HepG2 (cell line): ENCODE results near the gene C5orf58. TPM values are rescaled to one million over a fixed set of nuclear protein-coding genes. Genes with fewer than 3 reads are reported as not detected.

Experiments
- ATAC-seq: fragments of 200-7000 bp; cut with Tn5 transposase; 3 replicates; pipeline ENCODE4 v1.9.1; 2020; ENCODE audit warnings: mild to moderate bottlenecking, moderate library complexity
- BruUV-seq: library from RNA; stranded (reverse); fragments of 400-500 nt; replicated peaks from 2 replicates; lab custom pipeline; 2021; lab: Mats Ljungman, UMichigan
- CTCF ChIA-PET: fragments of 300-600 bp; formaldehyde crosslinking; extraction: SDS; loops from one replicate; lab custom pipeline; 2021; ENCODE audit warnings: low total read pairs, inconsistent platforms, low intra/inter-chr PET ratio; lab: Yijun Ruan, JAX
- POLR2A ChIA-PET: fragments of 350-600 bp; sonication (Branson Sonifier 250); formaldehyde crosslinking; loops from one replicate; lab custom pipeline; 2020; ENCODE audit warnings: antibody characterized with exemption, inconsistent platforms; lab: Yijun Ruan, JAX
- DNase-seq: peaks from one replicate; pipeline ENCODE4 v3.0.0-alpha.2; 2015; ENCODE audit warnings: low spot score
- FAIRE-seq: peaks from 3 replicates; lab custom pipeline; 2011; peaks lifted over from hg19 to GRCh38; lab: Jason Lieb, UNC
- H2AFZ ChIP-seq: one replicate; pipeline ENCODE4 v1.6.1; 2011; ENCODE audit warnings: low read length, inconsistent platforms
- H3K27ac ChIP-seq: fragments of 300-600 bp; 3 replicates; pipeline ENCODE4 v1.8.0; 2011; ENCODE audit warnings: mixed run types, mild to moderate bottlenecking, mixed read lengths, low read length, inconsistent platforms; ENCODE audit not compliant: insufficient read depth; ENCODE audit errors: extremely low read length
- H3K27me3 ChIP-seq, 2 experiments: fragments of 200-600 bp in 1 of 2; 2 replicates in 1 of 2; 3 replicates in 1 of 2; pipeline versions ENCODE4 v1.6.0 to v1.8.0; 2011; ENCODE audit warnings: low read length in 2 of 2, mild to moderate bottlenecking in 2 of 2, moderate library complexity in 2 of 2, inconsistent platforms in 1 of 2; ENCODE audit not compliant: insufficient read depth in 2 of 2, control insufficient read depth in 1 of 2
- H3K36me3 ChIP-seq, 2 experiments: fragments of 200-600 bp in 1 of 2; replicated peaks in 1 of 2; 2 replicates in 1 of 2; 3 replicates in 1 of 2; pipeline versions ENCODE4 v1.5.1 to v1.8.0; 2011; ENCODE audit warnings: low read length in 2 of 2, inconsistent platforms in 1 of 2; ENCODE audit not compliant: insufficient read depth in 2 of 2, control insufficient read depth in 1 of 2
- H3K4me1 ChIP-seq: 2 replicates; pipeline ENCODE4 v1.5.1; 2012; ENCODE audit warnings: low read length, inconsistent platforms; ENCODE audit not compliant: insufficient read depth
- H3K4me2 ChIP-seq: 2 replicates; pipeline ENCODE4 v1.6.0; 2011; ENCODE audit warnings: low read depth, low read length, inconsistent platforms
- H3K4me3 ChIP-seq, 3 experiments: fragments of 200-600 bp in 1 of 3; sonication (generic), shearing (Covaris generic) in 1 of 3; replicated peaks in 1 of 3; 2 replicates each; pipeline ENCODE4 v1.5.1; 2011 to 2016; ENCODE audit warnings: low read length in 3 of 3, inconsistent platforms in 2 of 3, low read depth in 2 of 3, mild to moderate bottlenecking in 2 of 3, control low read depth in 1 of 3, mixed read lengths in 1 of 3; ENCODE audit not compliant: insufficient read depth in 1 of 3
- H3K79me2 ChIP-seq: one replicate; pipeline ENCODE4 v1.6.1; 2011; ENCODE audit warnings: low read length, inconsistent platforms; ENCODE audit not compliant: insufficient read depth
- H3K9ac ChIP-seq: 2 replicates; pipeline ENCODE4 v1.6.0; 2011; ENCODE audit warnings: mild to moderate bottlenecking, low read depth, low read length, inconsistent platforms; ENCODE audit not compliant: insufficient read depth
- H3K9me3 ChIP-seq: 2 replicates; pipeline ENCODE4 v1.5.1; 2012; ENCODE audit warnings: mild to moderate bottlenecking, low read length
- H4K20me1 ChIP-seq: 2 replicates; pipeline ENCODE4 v1.6.0; 2011; ENCODE audit warnings: inconsistent platforms, mild to moderate bottlenecking, low read length, moderate library complexity; ENCODE audit not compliant: insufficient read depth
- E2F2 ChIP-seq: sonication (generic); formaldehyde crosslinking; IDR thresholded peaks from 2 replicates; pipeline ENCODE4 v1.4.0; 2020; ENCODE audit warnings: missing genetic modification reagents, borderline replicate concordance
- HBP1 ChIP-seq: IDR thresholded peaks from 2 replicates; pipeline ENCODE4 v1.6.1; 2016; ENCODE audit warnings: low read depth, control low read depth
- MAZ ChIP-seq, 2 experiments: sonication (generic) in 1 of 2; formaldehyde crosslinking in 1 of 2; IDR thresholded peaks; 2 replicates each; pipeline versions ENCODE4 v1.5.0 to v1.6.1; 2012 to 2020; ENCODE audit warnings: low read depth in 2 of 2, mild to moderate bottlenecking in 2 of 2, borderline replicate concordance in 1 of 2, improper control_type of control experiment in 1 of 2, low read length in 1 of 2, missing genetic modification reagents in 1 of 2, moderate library complexity in 1 of 2
- MZF1 ChIP-seq: sonication (generic); formaldehyde crosslinking; IDR thresholded peaks from 2 replicates; pipeline ENCODE4 v1.8.1; 2023; ENCODE audit warnings: mild to moderate bottlenecking, missing genetic modification reagents, borderline replicate concordance
- RNF219 ChIP-seq: sonication (generic); formaldehyde crosslinking; IDR thresholded peaks from 2 replicates; pipeline ENCODE4 v1.5.0; 2020; ENCODE audit warnings: mild to moderate bottlenecking, missing genetic modification reagents
- SOX13 ChIP-seq, 3 experiments: fragments of 450-650 bp in 1 of 3; sonication (generic) in 1 of 3; formaldehyde crosslinking in 1 of 3; IDR thresholded peaks in 2 of 3; conservative IDR thresholded peaks in 1 of 3; 2 replicates each; pipeline versions ENCODE4 v1.5.0 to v1.6.1; 2016 to 2020; ENCODE audit warnings: antibody characterized with exemption in 1 of 3, mild to moderate bottlenecking in 1 of 3, missing compliant biosample characterization in 1 of 3, missing genetic modification reagents in 1 of 3, moderate library complexity in 1 of 3
- TAF15 ChIP-seq: fragments of 200-400 bp; formaldehyde crosslinking; IDR thresholded peaks from one replicate; pipeline ENCODE4 v1.6.1; 2018; ENCODE audit warnings: mild to moderate bottlenecking, low read depth, low read length; ENCODE audit not compliant: poor library complexity, severe bottlenecking
- TCF12 ChIP-seq, 2 experiments: fragments of 450-650 bp in 1 of 2; sonication (generic) in 1 of 2; formaldehyde crosslinking in 1 of 2; IDR thresholded peaks; 2 replicates each; pipeline versions ENCODE4 v1.6.1 to v1.8.0; 2017 to 2022; ENCODE audit warnings: antibody characterized with exemption in 1 of 2, mild to moderate bottlenecking in 1 of 2, missing genetic modification reagents in 1 of 2, moderate library complexity in 1 of 2
- TRIM22 ChIP-seq: fragments of 450-650 bp; IDR thresholded peaks from 2 replicates; pipeline ENCODE4 v1.6.1; 2017
- ZNF143 ChIP-seq: sonication (generic); formaldehyde crosslinking; IDR thresholded peaks from 2 replicates; pipeline ENCODE4 v1.4.0; 2020; ENCODE audit warnings: missing genetic modification reagents
- ZNF224 ChIP-seq: sonication (generic); formaldehyde crosslinking; IDR thresholded peaks from 2 replicates; pipeline ENCODE4 v1.5.0; 2020; ENCODE audit warnings: mild to moderate bottlenecking, missing genetic modification reagents
- ZNF644 ChIP-seq: IDR thresholded peaks from 2 replicates; pipeline ENCODE4 v1.6.1; 2016; ENCODE audit warnings: low read depth
- ZNF740 ChIP-seq: sonication (generic); formaldehyde crosslinking; IDR thresholded peaks from 2 replicates; pipeline ENCODE4 v1.4.0; 2020; ENCODE audit warnings: missing genetic modification reagents
- WGBS: methylation state at CpG from one replicate; pipeline ENCODE4 v1.1.6; 2017; ENCODE audit warnings: low lambda C conversion rate; 5-methylcytosine and 5-hydroxymethylcytosine counted together
- in situ Hi-C: cut with HindIII; loops from 2 replicates; pipeline ENCODE4 v1.10.0; 2017; ENCODE audit warnings: low pct_unique_long_range_greater_than_20kb; ENCODE audit not compliant: extremely low pct_ligation_motif_present
- intact Hi-C: fragments of 100-400 bp; cut with micrococcal nuclease; formaldehyde crosslinking; loops from one replicate; pipeline ENCODE4 v1.10.0; 2022; ENCODE audit not compliant: unreplicated experiment
- polyA plus RNA-seq, 8 experiments: library from polyadenylated mRNA; depleted of rRNA in 3 of 8; stranded (reverse) in 7 of 8; unstranded in 1 of 8; fragments of >200 nt; fragmentation: Illumina TruSeq in 4 of 8; extraction: Trizol in 4 of 8; gene quantifications; 2 replicates each; pipeline versions ENCODE4 v1.2.1 to v1.2.3, GENCODE V29; 2011 to 2016; ENCODE audit warnings: low read depth in 4 of 8, missing spikeins in 1 of 8, mixed read lengths in 1 of 8; ENCODE audit not compliant: insufficient read depth in 1 of 8
- total RNA-seq, 5 experiments: library from RNA; depleted of rRNA; stranded (reverse); fragments of >200 nt; fragmentation: Illumina TruSeq; extraction: Trizol; gene quantifications; 2 replicates each; pipeline ENCODE4 v1.2.3, GENCODE V29; 2016; ENCODE audit warnings: low read depth in 1 of 5

Gene C5orf58
- total and polyA plus RNA-seq, 2 of the 13 experiments (the other 11 are each of a cell fraction or from before 2014, with no cell fraction given) = not detected

GRCh38 chr5:170265522-170265921 is 32.7 kb downstream of the C5orf58 start (continued):
- no peak for TF ChIP-seq MAZ (IDR thresholded peaks at IDR 0.05; ENCODE audit: borderline replicate concordance, low read depth, low read length)
- TF ChIP-seq MAZ (CRISPR knock-in tag; IDR thresholded peaks at IDR 0.05; ENCODE audit: low read depth) = no peak

GRCh38 chr5:170266570-170267381 is 34.0 kb downstream of the C5orf58 start:
- FAIRE-seq (no peak), DNase-seq (no peak), ATAC-seq (no peak)
- BruUV-seq = no TSS peak
- H3K9me3 ChIP-seq = no peaks in the 10 kb centered on the region
- intact Hi-C loops (loop anchor here (5.0 kb wide), 1 partner anchor 356 kb away; no protein-coding TSS in a partner anchor), in situ Hi-C loops (loop anchor here (10.0 kb wide), 1 partner anchor 138 kb away; no protein-coding TSS in a partner anchor)
- ChIA-PET CTCF (no interaction called here), POLR2A (no interaction called here)
- no peak overlapping the region for H3K9ac ChIP-seq
- H2AFZ ChIP-seq = no peak overlapping the region
- H3K79me2 ChIP-seq = no peaks in the 10 kb centered on the region
- H3K4me2 ChIP-seq = no peak overlapping the region
- H3K27me3 ChIP-seq = peaks cover 1 to 15% of the 10 kb centered on the region in 2 experiments; a peak in 2 of 5 replicates
- no peaks in the 10 kb centered on the region for H3K4me1 ChIP-seq
- no peak overlapping the region for H3K4me3 ChIP-seq
- no peaks in the 10 kb centered on the region for H4K20me1 ChIP-seq
- H3K27ac ChIP-seq = no peak overlapping the region
- WGBS = 14% methylated on average over 17 of the region's 17 CpGs
- H3K36me3 ChIP-seq = no peaks in the 10 kb centered on the region
- TF ChIP-seq TAF15 (no peak), ZNF644 (no peak), ZNF740 (no peak), SOX13 (IDR thresholded peaks at IDR 0.05) (no peak), SOX13 (CRISPR knock-in tag; conservative IDR thresholded peaks at IDR 0.05 in 1 of 2, IDR thresholded peaks at IDR 0.05 in 1 of 2) (no peak), TRIM22 (no peak), ZNF143 (CRISPR knock-in tag) (no peak), TCF12 (IDR thresholded peaks at IDR 0.05) (no peak), TCF12 (CRISPR knock-in tag; IDR thresholded peaks at IDR 0.05) (no peak), HBP1 (CRISPR knock-in tag) (no peak), E2F2 (CRISPR knock-in tag) (no peak), RNF219 (CRISPR knock-in tag) (no peak), MZF1 (CRISPR knock-in tag) (no peak), ZNF224 (no peak)
